NCI-H82 treated with DMSO at 0.1 percent for 48 hours (cell line): Measurements from ENCODE around the gene ERC2.

Experiments used
- DNase-seq: peaks from one replicate; lab custom pipeline; 2025; ENCODE audit not compliant: unreplicated experiment; lab: John Stamatoyannopoulos, UW

ERC2 gene

GRCh38 chr3:55608301-55608937 is 859.8 kb downstream of the ERC2 start:
- no peak for DNase-seq

DNA sequence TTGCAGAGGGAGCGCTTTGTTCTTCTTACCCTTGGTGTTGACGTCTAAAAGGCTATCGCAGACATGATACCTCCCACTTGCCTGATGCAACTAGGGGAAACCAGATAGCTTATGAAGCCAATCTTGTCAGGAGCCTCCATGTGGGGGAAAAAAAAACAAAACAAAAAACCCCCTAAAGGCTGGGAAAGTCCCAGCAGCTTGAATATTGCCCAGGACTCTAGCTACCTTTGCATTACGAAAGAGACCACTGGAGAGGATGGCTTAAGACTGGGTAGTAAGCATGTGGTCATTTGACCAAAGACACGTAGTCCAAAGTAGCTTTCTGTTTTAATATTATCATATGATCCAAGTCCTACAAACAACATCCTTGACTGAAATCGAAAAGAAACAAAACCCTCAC is 860.4 kb downstream of the ERC2 start:
- no peak for DNase-seq

DNA sequence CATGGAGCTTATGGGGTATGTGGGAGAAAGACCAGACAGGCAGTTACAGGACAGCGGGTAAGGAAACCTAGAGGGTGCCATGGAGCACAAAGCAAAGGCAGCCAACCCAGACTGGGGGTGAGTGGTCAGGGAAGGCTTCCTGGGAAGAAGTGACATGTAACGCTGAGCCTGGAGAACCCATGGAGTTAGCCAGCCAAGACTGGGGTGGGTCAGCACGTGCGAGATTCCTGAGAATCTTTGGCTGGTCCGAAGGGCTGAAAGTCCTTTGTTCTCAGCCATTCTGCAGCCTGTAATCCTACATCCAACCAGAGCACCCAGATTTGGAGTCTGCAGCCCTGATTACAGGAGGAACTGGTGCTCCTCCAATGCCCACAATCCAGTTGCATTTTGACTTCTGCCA is 861.1 kb downstream of the ERC2 start:
- no peak for DNase-seq

- DNase-seq = no peak
Observed at GRCh38 chr3:55605443-55606236, 862.6 kb downstream of the ERC2 start.

DNA sequence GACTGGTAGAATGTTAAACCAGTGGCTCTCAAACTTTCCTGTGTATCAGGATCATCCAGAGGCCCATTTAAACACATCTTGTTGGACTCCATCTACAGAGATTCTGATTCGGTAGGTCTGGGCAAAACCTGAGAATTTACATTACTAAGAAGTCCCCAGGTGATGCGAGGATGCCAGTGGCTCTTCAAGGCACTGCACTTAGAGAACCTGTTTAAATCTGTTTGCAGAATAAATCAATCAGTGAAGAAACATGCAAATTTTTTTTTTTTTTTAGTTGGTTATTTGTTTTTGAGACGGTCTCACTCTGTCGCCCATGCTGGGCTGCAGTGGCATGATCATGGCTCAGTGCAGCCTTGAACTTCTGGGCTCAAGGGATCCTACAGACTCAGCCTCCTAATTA is 863.4 kb downstream of the ERC2 start:
- DNase-seq = no peak

GRCh38 chr3:55604402-55604801 is 863.9 kb downstream of the ERC2 start:
- no peak for DNase-seq

DNA sequence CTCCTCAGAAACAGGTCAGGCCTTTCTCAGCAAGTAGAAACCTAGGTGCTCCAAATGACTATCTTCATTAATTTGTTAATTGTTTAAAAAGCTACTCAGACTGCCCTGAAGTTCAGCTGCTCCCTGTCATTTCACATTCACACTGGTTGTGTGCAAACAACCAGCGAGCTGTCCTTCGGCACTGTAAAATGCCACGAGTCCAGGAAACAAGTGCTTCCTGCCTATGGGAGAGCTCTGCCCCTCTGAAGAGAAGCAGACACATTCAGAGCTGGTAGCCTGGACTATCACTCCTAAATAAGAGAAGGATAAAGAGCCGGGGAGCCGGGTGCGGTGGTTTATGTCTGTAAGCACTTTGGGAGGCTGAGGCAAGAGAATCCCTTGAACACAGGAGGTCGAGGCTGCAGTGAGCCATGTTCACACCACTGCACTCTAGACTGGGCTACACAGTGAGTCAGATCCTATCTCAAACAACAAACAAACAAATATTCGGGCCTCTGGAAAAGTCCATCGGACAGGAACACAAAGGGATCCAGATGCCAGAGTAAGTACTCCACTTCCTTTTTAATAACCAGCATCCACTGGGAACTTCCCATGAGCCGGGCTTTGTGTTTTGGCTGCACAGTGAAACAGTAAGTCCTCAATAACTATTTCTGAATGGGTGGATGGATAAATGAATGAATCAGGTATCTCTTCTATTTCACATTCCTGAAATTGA is 866.7 kb downstream of the ERC2 start:
- DNase-seq = no peak

GRCh38 chr3:55598224-55598623 is 870.0 kb downstream of the ERC2 start:
- DNase-seq = no peak

GRCh38 chr3:55597641-55598040 is 870.6 kb downstream of the ERC2 start:
- no peak for DNase-seq

GRCh38 chr3:55596212-55596611 is 872.1 kb downstream of the ERC2 start:
- DNase-seq = no peak

GRCh38 chr3:55595420-55595819 is 872.8 kb downstream of the ERC2 start:
- DNase-seq = no peak

DNA sequence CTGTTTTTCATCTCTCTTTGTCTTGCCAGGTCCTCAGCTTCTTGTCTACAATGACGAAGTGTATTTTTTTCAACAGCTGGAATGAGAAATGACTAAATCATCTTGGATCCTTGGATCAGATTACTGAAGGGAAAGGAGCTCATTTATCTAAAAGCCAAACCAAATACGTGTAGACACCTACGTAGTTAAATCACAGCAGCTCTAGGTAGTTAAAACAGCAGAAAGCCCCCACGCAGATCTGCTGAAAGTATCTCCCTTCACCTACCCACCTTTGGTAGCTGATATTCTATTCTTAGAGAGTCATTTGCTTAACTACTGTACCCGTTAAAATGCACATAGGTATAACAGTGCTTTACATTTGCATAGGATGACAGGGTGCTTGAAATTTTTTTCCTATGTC is 875.7 kb downstream of the ERC2 start:
- DNase-seq = no peak

DNA sequence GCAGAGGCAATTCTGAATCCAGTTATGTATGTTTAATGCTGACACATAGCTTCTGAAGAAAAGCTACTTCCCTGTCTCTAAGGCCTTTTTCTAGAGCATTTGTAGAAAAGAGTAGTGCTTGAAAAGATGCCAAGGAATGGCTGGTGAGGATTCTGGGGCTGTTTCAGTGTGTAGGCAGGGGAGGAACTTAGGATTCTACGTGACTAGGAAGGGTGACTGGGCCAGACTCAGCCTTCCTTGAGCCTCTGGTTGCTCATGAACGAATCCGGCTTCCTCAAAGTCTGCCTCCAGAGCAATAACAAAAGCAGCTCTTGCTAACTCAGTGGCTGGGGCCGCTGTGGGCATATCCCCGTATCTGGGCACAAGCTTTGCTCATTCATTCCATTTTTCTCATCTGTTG is 876.4 kb downstream of the ERC2 start:
- no peak for DNase-seq

GRCh38 chr3:55588146-55588765 is 880.0 kb downstream of the ERC2 start:
- no peak for DNase-seq

- no peak for DNase-seq
Observed at GRCh38 chr3:55585856-55586255, 882.4 kb downstream of the ERC2 start.

DNA sequence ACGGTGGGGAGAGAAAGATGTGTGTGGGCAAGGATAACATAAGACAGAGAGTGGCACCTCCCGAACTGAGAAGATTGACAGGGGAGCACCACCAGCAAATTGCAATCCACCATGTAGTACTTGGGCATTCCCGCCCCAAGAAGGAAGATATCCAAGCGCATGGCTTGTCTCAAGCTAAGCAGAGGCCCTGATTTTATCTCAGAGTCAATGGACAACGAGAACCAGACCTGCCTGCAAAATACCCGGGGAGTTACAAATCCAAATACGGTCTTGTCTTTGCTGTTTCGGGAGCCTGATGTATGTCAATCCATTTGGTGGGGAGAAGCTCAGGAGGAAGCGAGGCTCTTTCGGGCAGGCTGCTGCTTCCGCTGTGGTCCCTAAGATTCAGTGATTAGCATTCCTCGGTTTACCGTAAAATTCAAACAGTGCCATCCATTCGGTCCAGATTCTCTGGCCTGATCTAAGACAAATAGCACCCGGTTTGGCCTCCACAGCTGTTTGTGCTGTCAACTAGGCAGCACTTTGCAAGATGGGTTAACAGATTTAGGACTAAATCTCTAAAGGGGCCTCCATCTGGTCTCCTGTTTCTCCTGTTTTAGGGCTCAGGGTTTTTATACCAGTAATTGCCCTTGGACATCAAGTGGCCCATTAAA is 883.4 kb downstream of the ERC2 start:
- DNase-seq = peak; percentile 72

DNA sequence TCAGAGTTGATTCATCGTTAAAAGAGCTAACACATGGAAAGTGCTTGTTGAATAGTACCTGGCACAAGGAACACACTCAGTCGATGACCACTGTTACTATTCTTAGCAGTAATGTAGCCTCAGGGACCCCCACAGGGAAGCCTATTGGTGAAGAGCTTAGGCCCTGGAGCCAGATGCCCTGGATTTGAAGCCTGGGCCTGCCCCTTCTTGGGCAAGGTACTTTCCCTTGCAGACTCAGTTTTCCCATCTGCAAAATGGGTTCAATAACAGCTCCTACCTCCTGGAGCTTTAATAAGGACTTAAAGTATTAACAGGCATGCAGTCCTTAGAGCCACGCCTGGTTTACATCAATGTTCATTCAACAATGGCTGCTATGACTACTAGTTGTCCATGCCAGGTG is 884.2 kb downstream of the ERC2 start:
- no peak for DNase-seq

- no peak for DNase-seq
Observed at GRCh38 chr3:55583475-55583874, 884.8 kb downstream of the ERC2 start.

GRCh38 chr3:55579496-55579895 is 888.8 kb downstream of the ERC2 start:
- no peak for DNase-seq

- DNase-seq = no peak
Observed at GRCh38 chr3:55576621-55577388, 891.5 kb downstream of the ERC2 start.
